Osteoblast (primary cell): ENCODE data around the gene CACNA1D. TPM values are rescaled to one million over a fixed set of nuclear protein-coding genes. Genes with fewer than 3 reads are reported as not detected.

ENCODE experiments used
- DNase-seq: peaks from one replicate; pipeline ENCODE4 v3.0.0; 2011; ENCODE audit warnings: low spot score, mixed read lengths; ENCODE audit not compliant: insufficient read length; ENCODE audit errors: missing footprints
- H2AFZ ChIP-seq: 2 replicates; pipeline ENCODE4 v1.6.0; 2011; ENCODE audit warnings: mild to moderate bottlenecking, low read length
- H3K27ac ChIP-seq: 2 replicates; pipeline ENCODE4 v1.5.1; 2011; ENCODE audit warnings: mild to moderate bottlenecking, low read depth, low read length, moderate library complexity
- H3K27me3 ChIP-seq: 2 replicates; pipeline ENCODE4 v1.6.0; 2012; ENCODE audit warnings: mild to moderate bottlenecking, control low read depth, inconsistent platforms, low read length, moderate library complexity; ENCODE audit not compliant: insufficient read depth
- H3K36me3 ChIP-seq: 2 replicates; pipeline ENCODE4 v1.5.1; 2011; ENCODE audit warnings: mild to moderate bottlenecking, low read length, control low read depth, moderate library complexity; ENCODE audit not compliant: insufficient read depth
- H3K4me1 ChIP-seq: 2 replicates; pipeline ENCODE4 v1.5.1; 2011; ENCODE audit warnings: mild to moderate bottlenecking, low read length, control low read depth, moderate library complexity; ENCODE audit not compliant: insufficient read depth
- H3K4me2 ChIP-seq: 2 replicates; pipeline ENCODE4 v1.6.0; 2011; ENCODE audit warnings: mild to moderate bottlenecking, low read length; ENCODE audit not compliant: insufficient read depth
- H3K4me3 ChIP-seq: fragments of 200-600 bp; sonication (generic); 3 replicates; pipeline ENCODE4 v1.5.1; 2012; ENCODE audit warnings: mild to moderate bottlenecking, low read length, inconsistent platforms; ENCODE audit not compliant: insufficient read depth
- H3K79me2 ChIP-seq: 2 replicates; pipeline ENCODE4 v1.6.0; 2012; ENCODE audit warnings: mild to moderate bottlenecking, low read length, control low read depth, inconsistent platforms; ENCODE audit not compliant: insufficient read depth
- H3K9me3 ChIP-seq: 2 replicates; pipeline ENCODE4 v1.5.1; 2011; ENCODE audit warnings: low read depth, low read length, control low read depth
- H4K20me1 ChIP-seq: 2 replicates; pipeline ENCODE4 v1.6.0; 2012; ENCODE audit warnings: mild to moderate bottlenecking, low read length, control low read depth; ENCODE audit not compliant: insufficient read depth
- total RNA-seq: library from RNA; depleted of rRNA; stranded (reverse); fragments of >200 nt; gene quantifications from 2 replicates; pipeline ENCODE4 v1.2.3, GENCODE V29; 2012
- TF ChIP-seq, protein P1 (sequence below): IDR thresholded peaks from 2 replicates; pipeline ENCODE4 v1.5.1; 2011; ENCODE audit warnings: mild to moderate bottlenecking, low read depth, low read length, moderate library complexity; ENCODE audit errors: extremely low read depth

The CACNA1D gene
- total RNA-seq, 1 donor: under 0.01 TPM

GRCh38 chr3:53614307-53614706 lies 119.9 kb downstream of the CACNA1D start:
- Histone ChIP-seq H3K27me3 (no peaks in the 10 kb centered on the region), H3K4me3 (no peak overlapping the region), H3K79me2 (no peaks in the 10 kb centered on the region), H3K4me2 (no peak overlapping the region), H3K27ac (no peak overlapping the region), H3K9me3 (no peaks in the 10 kb centered on the region), H3K4me1 (no peaks in the 10 kb centered on the region), H4K20me1 (no peaks in the 10 kb centered on the region), H2AFZ (no peak overlapping the region), H3K36me3 (no peaks in the 10 kb centered on the region)
- DNase-seq: no peak
- TF ChIP-seq, protein P1, sequence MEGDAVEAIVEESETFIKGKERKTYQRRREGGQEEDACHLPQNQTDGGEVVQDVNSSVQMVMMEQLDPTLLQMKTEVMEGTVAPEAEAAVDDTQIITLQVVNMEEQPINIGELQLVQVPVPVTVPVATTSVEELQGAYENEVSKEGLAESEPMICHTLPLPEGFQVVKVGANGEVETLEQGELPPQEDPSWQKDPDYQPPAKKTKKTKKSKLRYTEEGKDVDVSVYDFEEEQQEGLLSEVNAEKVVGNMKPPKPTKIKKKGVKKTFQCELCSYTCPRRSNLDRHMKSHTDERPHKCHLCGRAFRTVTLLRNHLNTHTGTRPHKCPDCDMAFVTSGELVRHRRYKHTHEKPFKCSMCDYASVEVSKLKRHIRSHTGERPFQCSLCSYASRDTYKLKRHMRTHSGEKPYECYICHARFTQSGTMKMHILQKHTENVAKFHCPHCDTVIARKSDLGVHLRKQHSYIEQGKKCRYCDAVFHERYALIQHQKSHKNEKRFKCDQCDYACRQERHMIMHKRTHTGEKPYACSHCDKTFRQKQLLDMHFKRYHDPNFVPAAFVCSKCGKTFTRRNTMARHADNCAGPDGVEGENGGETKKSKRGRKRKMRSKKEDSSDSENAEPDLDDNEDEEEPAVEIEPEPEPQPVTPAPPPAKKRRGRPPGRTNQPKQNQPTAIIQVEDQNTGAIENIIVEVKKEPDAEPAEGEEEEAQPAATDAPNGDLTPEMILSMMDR: no peak

GRCh38 chr3:53616321-53616720 lies 121.9 kb downstream of the CACNA1D start:
- H3K79me2 ChIP-seq: no peaks in the 10 kb centered on the region
- no peaks in the 10 kb centered on the region for H3K27me3 ChIP-seq
- H2AFZ ChIP-seq: no peak overlapping the region
- no peaks in the 10 kb centered on the region for H3K36me3 ChIP-seq
- H3K4me3 ChIP-seq: no peak overlapping the region
- TF ChIP-seq, protein P1: no peak
- DNase-seq: no peak
- no peaks in the 10 kb centered on the region for H3K9me3 ChIP-seq
- H4K20me1 ChIP-seq: no peaks in the 10 kb centered on the region
- H3K27ac ChIP-seq: no peak overlapping the region
- H3K4me2 ChIP-seq: no peak overlapping the region
- no peaks in the 10 kb centered on the region for H3K4me1 ChIP-seq

- Histone ChIP-seq H3K79me2 (no peaks in the 10 kb centered on the region), H3K4me3 (no peak overlapping the region), H3K9me3 (no peaks in the 10 kb centered on the region), H3K36me3 (no peaks in the 10 kb centered on the region), H4K20me1 (no peaks in the 10 kb centered on the region), H3K27me3 (no peaks in the 10 kb centered on the region), H3K27ac (no peak overlapping the region), H3K4me1 (no peaks in the 10 kb centered on the region), H2AFZ (no peak overlapping the region), H3K4me2 (no peak overlapping the region)
- DNase-seq: no peak
- TF ChIP-seq, protein P1: no peak
These were observed 122.8 kb downstream of the CACNA1D start for GRCh38 chr3:53616971-53617892.

- H2AFZ ChIP-seq: no peak overlapping the region
- no peak overlapping the region for H3K27ac ChIP-seq
- no peaks in the 10 kb centered on the region for H4K20me1 ChIP-seq
- H3K4me2 ChIP-seq: no peak overlapping the region
- H3K36me3 ChIP-seq: no peaks in the 10 kb centered on the region
- no peak for DNase-seq
- TF ChIP-seq, protein P1: no peak
- H3K79me2 ChIP-seq: no peaks in the 10 kb centered on the region
- no peaks in the 10 kb centered on the region for H3K4me1 ChIP-seq
- H3K27me3 ChIP-seq: no peaks in the 10 kb centered on the region
- H3K9me3 ChIP-seq: no peaks in the 10 kb centered on the region
- H3K4me3 ChIP-seq: no peak overlapping the region
These were observed 123.6 kb downstream of the CACNA1D start for GRCh38 chr3:53617893-53618523.
